ENCODE results near the gene MOCS2.

MOCS2 gene

DNA sequence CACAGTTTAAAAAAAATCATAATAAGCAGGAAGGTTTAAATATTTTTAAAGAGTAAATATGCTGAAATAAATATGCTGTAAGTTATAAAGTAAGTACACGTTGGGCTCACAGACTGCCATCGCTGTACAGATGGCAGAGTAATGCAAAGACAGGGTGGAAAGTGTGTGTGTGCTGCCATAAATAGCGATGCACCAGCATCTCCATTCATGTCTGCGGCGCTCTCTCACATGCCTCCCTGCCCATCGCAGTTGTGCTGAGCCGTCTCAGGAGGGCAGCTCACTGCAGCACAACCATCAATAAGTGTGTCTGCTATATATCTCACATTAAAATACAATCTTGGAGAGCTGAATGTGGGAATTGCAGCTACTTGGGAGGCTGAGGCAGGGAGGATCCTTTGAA is 14.3 kb downstream of the MOCS2 start:
- no peak for DNase-seq (ENCODE audit: low read depth in 2 of 3, low spot score in 2 of 3)

DNA sequence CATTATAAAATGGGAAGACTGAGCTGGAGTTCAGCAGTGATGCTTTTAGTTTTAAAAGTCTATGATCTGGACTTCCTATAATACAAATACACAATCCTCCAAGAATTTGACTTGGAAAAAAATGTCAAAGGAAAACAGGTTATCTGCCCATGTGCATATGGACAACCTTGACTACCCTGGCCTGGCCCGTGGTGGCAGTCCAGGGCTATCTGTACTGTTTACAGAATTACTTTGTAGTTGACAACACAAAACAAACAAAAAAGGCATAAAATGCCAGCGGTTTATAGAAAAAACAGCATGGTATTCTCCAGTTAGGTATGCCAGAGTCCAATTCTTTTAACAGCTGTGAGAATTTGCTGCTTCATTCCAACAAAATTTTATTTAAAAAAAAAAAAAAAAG is 17.3 kb downstream of the MOCS2 start:
- no peak for DNase-seq (ENCODE audit: low read depth in 2 of 3, low spot score in 2 of 3)

DNA sequence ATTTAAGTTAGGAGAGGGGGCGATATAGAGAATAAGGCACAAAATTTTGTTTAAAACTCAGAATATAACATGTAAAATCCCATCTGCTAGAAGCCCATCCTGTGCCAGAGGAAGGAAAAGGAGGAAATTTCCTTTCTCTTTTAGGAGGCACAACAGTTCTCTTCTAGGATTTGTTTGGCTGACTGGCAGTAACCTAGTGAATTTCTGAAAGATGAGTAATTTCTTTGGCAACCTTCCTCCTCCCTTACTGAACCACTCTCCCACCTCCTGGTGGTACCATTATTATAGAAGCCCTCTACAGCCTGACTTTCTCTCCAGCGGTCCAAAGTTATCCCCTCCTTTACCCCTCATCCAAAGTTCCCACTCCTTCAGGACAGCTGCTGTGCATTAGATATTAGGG is 18.3 kb downstream of the MOCS2 start:
- no peak for DNase-seq (ENCODE audit: low read depth in 2 of 3, low spot score in 2 of 3)

DNA sequence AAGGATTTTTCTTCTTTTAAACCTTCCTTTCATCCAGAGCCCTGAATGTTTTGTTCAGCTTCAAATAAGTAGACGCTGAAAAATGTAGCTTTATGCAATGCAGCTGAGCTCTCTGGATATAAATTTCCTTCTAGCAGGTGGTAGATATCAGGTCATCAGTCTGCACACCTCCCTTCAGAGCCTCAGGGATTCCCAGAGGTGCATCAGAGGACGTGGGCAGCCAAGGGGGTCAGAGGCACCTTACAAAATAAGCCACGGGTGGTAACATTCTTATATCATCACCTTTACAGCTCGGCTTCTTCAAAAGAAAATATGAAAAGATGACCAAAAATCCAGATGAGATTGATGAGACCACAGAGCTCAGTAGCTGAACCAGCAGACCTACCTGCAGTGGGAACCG is 19.3 kb downstream of the MOCS2 start:
- DNase-seq (ENCODE audit: low read depth in 2 of 3, low spot score in 2 of 3) = no peak

DNA sequence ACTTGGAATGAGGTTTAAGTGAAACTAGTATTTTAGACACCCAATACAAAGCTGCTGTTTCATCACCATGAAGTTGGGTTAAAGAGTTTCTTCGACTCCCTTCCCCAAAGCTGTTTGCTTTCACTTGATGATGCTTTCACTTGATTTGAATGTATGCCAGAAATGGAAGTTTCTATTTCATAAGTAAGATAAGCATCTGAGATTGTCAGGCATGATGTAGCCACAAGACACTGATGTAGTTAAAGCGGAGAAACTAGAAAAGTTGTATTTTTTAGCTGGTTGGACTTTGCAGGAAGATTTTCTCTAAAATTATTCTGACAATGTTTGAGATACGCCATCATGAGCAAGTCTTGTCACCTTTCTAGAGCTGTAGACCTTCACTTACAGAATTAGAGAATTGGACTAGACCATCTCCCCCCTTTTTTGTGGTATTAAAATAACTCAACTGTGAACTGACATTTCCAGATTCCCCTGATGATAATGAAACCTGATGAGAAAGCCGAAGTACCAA is 20.0 kb downstream of the MOCS2 start:
- DNase-seq (ENCODE audit: low read depth in 2 of 3, low spot score in 2 of 3) = no peak

DNA sequence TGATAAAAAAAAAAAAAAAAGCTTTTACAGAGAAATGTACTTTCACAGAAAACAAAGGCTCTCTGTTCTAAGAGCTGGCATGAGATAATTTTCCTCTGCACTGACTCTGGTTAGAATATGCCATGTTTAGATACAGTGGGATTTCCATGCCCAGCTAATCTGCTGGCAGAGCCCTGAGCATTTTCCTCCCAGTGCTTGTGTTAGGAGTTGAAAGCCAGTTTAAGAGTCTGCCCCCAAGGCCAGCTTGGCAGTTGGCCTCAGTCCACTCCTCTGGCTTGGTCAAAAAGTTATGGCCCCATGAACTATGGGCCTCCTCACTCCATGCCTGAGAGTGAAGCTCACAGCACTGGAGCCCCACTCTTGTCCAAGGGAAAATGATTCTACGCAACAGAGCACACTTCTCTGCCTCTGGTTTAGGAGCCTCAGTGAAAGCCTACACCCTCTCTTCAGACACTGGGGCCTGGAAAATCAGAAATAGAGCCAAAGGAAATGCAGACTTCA is 21.9 kb downstream of the MOCS2 start:
- DNase-seq (ENCODE audit: low read depth in 2 of 3, low spot score in 2 of 3) = no peak

DNA sequence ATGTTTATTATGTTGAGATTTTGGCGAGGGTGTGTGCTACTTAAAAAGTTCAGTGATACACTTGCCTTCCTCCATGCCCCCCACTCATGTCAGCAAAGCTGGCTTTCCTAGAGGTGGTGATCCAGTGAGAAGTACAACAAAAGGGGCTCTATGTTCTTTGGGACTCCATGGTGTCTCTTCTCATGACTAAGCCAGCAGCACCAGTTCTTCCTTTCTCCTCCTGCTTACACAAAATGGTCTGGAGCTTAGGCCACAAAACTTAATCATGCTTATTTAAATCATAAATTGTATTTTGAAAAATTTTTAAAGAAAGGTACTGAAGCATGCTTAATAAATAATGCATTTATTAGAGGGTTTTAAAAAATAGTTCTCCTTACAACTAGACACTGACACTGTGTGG is 22.4 kb downstream of the MOCS2 start:
- DNase-seq (ENCODE audit: low read depth in 2 of 3, low spot score in 2 of 3) = no peak

DNA sequence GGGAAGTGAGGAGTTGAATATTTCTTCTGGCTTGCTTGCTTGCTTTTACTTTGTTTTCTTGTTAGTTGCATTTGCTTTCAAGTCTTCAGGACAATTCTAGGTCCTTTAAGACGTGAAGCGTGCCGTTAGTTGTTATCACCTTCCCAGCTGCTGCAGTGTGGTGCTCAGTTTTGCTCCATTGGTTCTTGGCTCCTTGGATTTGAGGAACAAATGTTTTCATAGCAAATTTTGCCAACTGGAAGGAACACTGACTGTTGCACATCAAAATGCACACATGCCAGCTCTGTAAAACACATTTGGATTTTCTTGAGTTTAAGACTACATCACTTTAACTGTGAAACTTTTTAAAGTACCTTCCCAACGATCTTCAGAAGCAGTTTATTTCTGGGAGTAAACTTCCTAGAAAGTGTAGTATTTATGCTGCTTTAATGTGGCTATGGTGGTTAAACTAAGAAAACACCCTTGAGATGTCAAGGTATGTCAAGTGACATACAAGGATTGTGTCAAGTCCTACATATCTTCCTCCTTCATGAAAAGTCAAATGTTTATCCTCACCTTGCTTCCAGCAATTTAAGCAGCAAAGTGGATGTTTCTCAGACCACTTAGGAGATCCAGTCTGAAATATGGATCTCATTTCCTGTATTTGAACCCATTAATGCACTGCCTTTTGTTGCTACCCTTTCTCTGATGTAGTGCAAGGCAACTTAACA is 24.9 kb downstream of the MOCS2 start:
- DNase-seq (ENCODE audit: low read depth in 2 of 3, low spot score in 2 of 3) = no peak

DNA sequence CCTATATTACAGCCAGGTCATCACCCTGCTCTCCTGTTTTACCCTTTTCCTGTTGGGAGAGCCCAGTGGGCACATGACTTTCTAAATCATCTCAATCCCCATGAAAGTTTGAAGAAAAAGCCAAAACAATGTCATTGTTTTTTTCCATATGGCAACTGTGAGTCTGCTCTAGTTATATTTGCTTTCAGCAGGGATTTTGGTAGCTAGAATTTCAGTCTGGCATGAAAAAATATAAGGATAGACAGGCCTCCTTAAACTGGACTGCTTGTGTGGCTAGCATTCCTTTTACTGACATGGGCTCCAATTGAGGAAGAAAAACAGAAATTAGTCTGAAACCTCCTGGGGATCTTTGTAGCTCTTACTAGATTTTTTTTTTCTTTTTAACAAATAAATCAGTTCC is 25.6 kb downstream of the MOCS2 start:
- DNase-seq (ENCODE audit: low read depth in 2 of 3, low spot score in 2 of 3) = no peak

DNA sequence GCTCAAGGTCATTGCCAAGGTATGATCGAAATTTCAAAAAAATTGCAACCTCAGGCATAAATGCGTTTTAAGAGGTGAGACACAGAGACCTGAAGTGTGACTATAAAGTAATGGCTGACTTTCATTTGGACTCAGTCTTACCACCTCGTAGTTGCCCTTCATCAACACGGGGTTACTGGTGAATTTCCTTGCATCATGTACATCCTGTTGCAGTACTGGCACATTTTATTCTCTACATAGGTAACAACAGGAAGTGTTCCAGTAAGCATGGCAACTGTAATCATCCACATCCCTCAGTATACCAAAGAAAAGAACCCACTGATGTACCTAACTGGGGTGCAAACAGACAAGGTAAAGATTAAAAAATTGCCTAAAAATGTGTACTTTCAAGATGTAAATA is 29.3 kb downstream of the MOCS2 start:
- DNase-seq (ENCODE audit: low read depth in 2 of 3, low spot score in 2 of 3) = no peak

DNA sequence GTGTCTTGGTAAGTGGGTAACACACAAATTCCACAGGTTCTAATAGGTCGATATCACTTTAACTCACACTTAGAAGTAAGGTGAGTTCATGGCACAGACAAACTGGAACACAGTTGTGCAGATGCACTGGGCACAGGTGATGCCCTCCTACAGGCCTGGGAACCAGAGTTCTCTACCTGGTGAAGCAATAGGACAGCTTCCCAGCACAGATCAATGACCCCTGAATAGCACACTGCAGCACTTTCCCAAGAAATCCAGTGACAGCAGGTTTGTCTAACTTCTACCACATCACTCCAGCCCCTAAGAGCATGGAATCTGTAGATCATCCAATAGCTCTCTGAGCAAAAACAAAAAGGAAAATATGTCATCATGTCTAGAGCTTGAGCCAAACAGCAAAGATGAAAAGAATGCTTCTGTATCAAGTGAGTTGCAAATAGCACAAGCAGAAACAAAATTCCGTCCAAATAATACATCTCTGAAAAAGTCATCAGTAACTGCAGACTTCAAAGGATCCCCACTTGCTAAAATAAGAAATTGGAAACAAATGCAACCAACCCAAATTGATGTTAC is 33.5 kb downstream of the MOCS2 start:
- DNase-seq (ENCODE audit: low read depth in 2 of 3, low spot score in 2 of 3) = no peak

DNA sequence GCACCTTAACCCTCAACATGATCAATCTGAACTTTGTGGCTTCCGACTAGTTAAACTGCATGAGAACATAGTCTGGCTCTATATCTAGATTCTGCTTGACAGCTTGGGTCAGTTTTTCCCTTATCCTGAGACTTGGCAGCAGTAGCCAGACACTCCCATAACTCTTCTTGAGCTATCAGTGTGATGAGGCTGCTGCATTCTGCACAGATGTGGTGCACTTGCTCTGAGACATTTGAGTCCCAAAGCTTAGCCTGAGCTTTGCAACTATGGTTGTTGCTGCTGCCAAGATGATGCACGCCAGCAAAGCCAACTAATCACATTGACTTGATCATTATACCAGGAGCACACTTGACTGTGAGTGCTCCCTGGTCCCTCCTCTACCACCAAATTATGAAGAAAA is 36.2 kb downstream of the MOCS2 start:
- DNase-seq (ENCODE audit: low read depth in 2 of 3, low spot score in 2 of 3) = no peak

DNA sequence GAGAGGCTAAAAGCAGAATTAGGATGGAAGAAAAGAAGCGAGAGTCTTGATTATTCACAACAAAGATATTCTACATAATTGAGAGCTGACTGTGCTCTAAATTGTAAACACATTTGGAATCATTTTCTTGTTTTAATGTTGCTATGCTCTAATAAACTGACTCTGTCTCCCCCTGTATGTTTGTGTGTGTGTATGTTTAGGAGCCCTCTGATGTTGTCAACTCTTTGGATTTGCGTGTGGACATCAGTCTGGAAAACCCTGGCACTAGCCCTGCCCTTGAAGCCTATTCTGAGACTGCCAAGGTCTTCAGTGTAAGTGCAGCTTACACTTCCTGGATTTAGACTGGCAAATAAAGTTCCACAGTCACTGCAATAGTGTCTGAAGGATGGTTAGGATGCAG is 37.8 kb downstream of the MOCS2 start:
- no peak for DNase-seq (ENCODE audit: low read depth in 2 of 3, low spot score in 2 of 3)

DNA sequence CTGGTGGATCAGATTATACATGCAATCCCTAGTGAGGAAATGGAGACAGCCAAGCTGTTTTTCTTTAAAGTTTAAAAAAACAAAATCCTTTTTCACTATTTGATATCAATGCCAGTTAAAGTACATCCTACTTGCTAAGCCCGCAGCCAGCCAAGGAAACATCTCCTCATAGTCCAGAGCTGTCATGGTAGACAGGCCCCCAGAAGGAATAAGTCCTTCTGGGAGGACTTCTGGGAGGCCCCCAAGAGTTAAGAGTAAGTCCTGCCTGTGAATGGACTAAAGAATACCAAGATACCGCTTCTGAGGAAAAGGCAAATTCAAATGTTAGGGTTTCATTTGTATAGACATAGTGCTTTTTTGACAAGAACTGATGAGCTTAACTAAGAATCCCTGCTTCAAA is 38.3 kb downstream of the MOCS2 start:
- no peak for DNase-seq (ENCODE audit: low read depth in 2 of 3, low spot score in 2 of 3)

DNA sequence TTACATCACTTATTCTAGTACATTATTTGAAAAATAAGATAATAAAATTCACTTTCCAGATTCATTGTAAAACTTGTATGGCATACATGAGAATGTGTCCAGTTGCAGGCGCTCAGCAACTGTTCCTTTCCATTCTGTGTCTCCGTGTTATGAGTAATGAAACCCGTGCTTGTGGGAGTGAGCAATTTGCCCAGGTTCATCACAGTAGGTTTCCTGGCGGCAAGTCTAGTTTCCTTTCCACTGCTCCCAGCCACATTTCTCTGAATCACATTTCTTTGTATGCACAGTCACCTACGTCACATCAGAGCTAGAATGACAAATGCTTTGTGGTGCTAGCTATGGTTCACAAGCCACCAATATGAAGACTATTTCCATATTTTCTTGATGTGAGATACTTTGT is 39.9 kb downstream of the MOCS2 start:
- DNase-seq (ENCODE audit: low read depth in 2 of 3, low spot score in 2 of 3) = peak in 2 of 3 experiments; percentile 36 to 40

DNA sequence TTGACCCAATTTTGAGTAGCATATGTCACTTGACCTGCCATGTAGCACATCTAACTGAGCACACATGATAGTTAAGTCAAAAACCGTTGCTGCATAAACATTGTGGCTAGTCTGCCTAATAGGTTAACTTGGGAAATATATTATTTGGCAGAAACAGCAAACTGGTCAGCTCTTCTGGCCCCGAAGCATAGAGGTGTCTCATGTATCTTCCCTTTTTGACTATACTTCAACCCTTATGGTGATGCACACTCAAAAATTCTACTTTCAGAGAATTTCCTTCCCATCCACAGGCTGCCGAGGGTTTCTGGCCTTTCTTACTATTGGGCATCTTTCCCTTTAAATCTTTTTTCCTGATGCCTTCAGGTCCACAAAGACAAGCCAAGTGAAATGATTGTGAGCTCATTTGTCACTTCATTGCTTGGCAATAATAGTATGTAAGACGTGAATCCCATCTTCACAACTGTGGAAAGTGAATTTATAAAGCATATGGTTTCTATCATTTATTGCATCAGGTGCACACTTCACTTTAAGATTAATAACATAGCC is 41.2 kb downstream of the MOCS2 start:
- no peak for DNase-seq (ENCODE audit: low read depth in 2 of 3, low spot score in 2 of 3)

DNA sequence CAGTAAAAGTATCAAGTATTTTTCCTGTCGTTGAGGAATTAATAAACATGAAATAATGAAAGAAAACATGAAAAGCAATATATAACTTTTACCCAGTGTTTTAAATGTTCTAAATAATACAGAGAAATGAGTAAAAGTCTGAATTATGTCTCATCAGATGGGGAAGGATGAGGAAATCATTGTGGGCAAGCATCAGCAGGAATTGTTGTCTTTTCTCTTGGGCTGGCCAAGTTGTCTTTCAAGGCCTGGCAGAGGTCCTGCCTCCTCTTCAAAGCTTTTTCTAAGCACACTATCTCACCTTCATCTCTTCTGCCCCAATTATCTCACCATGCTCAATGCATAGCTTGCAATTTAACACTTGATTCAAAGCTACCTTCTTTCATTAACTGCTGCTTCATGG is 41.9 kb downstream of the MOCS2 start:
- no peak for DNase-seq (ENCODE audit: low read depth in 2 of 3, low spot score in 2 of 3)

DNA sequence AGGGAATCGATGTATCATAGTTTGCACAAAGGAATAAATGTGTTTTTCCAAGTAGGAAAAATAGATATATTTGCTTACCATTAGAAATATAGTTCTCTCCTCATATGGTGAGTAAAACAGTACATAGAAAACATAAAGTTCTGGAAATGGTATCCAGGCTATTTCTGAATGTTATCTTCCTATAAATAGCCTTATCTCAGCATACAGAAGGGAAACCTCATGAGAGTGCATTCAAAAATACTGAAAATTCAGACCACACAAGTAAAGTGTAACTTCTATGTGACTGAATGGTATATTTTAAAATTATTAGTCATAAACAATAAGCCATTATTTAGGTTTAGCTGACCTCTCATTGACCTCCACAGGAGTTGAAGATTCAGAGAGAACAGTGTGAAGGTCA is 43.5 kb downstream of the MOCS2 start:
- DNase-seq (ENCODE audit: low read depth in 2 of 3, low spot score in 2 of 3) = no peak

DNA sequence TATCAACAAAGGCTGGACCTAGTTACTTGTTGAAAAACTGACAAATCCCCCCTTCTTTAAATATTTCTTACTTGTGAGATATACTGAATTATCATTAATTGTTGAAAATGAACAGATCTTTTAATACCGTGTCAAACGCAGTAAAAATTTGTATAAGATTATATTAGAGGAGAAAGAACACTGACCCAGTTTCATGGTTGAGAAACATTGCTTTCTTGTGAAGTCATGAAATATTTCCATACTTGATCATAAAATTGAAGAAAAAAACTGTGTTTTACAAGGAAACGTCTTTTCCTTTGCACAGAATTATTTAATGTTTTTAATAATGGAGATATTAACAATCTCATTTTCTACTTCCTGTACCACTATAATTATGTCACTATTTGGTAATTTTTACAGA is 45.8 kb downstream of the MOCS2 start:
- no peak for DNase-seq (ENCODE audit: low read depth in 2 of 3, low spot score in 2 of 3)

DNA sequence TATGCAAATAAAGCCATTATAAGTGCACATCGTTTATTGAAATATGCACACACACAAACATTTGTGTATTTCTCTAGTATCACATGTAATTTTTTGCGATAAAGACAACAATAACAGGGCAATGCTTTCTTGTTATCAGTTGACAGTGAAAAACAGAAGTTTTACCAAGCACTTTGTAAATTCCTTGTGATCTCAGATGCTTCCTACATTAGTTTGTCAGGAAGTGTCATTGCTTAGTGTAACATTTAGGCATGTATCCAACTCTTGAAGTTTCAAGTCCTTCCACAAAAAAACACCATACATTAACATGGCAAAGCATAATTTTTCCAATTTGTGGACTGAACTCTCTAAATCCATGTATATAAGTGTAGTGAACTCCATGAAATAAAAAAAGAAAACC is 46.4 kb downstream of the MOCS2 start:
- no peak for DNase-seq (ENCODE audit: low read depth in 2 of 3, low spot score in 2 of 3)

DNA sequence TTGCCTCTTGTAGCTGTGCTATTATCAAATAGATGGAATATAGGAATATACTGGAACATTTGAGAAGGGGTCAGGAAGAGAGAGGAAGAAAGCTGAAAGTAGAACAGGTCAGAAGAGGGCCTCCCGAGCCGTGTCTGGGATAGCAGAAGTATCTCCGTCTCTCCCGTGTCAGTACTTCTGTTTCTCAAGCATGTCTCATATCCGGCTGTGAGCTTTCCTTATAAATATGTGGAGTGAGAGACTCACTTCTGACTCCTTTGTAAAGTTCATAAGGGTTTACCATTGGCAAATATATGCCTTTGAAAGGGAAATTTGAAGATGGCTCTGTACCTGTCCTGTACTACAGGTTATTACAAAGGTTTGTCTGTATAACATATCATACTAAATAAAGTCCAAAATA is 50.3 kb downstream of the MOCS2 start:
- DNase-seq (ENCODE audit: low read depth in 2 of 3, low spot score in 2 of 3) = no peak

DNA sequence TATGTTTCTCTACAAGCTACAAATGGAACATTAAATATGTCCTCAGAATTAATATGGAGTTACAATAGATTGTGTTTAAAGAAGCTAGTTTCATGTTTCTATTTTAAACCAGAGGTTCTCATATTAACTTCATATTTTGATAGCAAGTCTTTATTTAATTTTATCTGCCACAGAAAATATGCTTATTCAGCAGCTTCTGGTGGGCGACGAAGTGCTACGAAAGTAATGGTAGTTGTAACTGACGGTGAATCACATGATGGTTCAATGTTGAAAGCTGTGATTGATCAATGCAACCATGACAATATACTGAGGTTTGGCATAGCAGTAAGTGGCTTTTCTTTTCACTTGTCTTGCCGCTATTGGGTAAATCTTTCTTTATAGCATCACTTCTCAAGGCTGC is 54.2 kb downstream of the MOCS2 start:
- DNase-seq (ENCODE audit: low read depth in 2 of 3, low spot score in 2 of 3) = no peak

DNA sequence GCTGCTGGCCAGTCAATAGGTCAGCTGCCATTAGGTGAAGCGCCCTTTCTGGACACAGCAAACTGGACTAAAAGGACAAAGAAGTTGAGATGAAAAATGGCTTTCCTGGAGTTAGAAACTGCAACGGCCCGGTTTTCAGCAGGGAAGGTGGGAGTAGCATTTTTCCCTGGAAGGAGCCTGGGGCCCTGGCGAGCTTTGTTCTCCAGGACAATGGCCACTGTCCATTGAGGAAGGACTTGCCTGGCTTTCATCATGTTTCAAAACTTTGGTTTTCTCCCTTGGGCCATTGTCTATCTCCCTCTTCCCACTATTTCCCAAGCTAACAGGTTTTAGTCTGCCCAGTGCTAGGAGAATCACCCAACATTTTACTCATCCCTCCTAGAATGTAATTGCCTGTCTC is 56.2 kb downstream of the MOCS2 start:
- DNase-seq (ENCODE audit: low read depth in 2 of 3, low spot score in 2 of 3) = no peak
